Cardiac ventricle fibroblast (primary cell): ENCODE measurements around the gene COL4A2. TPM values are rescaled to one million over a fixed set of nuclear protein-coding genes. Genes with fewer than 3 reads are reported as not detected.

Experiments used
- total RNA-seq: library from RNA; depleted of rRNA; stranded (reverse); fragments of >200 nt; gene quantifications from 2 replicates; pipeline ENCODE4 v1.2.3, GENCODE V29; 2015

Gene COL4A2
- total RNA-seq: 764 and 817 TPM in 2 replicates

DNA sequence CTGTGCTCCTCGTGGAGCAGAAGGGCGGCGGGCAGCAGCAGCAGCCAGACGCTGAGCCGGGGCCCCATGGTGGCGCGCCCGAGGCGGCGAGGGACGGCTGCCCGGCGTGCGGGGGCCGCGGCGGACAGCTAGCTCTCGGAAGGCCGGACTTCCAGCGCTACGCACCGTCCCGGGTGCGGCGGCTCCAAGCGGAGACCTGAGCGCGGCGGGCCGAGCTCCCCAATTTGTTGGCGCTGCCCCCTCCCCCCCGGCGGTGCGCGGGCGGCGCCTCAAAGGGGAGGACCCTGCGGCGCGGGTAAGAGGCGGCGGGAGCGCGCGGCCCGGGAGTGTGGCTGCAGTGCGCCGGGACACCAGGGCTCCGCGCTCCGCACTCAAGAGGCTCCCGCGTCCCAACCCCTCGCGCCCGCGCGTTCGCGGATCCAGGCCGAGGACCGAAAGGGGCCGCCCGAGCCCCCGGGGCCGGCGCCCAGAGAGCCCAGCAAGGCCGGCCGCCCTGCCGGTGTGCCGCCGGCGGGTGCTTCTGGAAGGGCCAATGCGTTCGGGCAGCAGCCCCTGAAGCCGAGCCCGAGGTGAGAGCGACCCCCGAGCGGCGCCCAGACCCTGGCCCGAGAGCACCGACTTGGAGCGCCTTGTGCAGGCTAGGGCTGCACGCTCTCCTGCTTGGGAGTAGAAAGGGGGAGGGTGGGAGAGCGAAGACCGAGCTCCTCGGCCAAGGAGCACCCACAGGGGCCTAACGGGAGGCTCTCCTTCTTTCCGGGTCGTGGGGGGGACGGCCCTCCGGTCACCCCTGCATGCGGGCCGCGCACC is at the start of gene COL4A2, which contains the start of gene COL4A1:
COL4A2 (plus strand) TSS at position 325 of the 807 bp plus-strand sequence. CDS start 620 bp downstream, outside the sequence.
COL4A1 (minus strand) TSS at position 198 of the 807 bp plus-strand sequence; CDS start at position 68, 130 bp downstream.

DNA sequence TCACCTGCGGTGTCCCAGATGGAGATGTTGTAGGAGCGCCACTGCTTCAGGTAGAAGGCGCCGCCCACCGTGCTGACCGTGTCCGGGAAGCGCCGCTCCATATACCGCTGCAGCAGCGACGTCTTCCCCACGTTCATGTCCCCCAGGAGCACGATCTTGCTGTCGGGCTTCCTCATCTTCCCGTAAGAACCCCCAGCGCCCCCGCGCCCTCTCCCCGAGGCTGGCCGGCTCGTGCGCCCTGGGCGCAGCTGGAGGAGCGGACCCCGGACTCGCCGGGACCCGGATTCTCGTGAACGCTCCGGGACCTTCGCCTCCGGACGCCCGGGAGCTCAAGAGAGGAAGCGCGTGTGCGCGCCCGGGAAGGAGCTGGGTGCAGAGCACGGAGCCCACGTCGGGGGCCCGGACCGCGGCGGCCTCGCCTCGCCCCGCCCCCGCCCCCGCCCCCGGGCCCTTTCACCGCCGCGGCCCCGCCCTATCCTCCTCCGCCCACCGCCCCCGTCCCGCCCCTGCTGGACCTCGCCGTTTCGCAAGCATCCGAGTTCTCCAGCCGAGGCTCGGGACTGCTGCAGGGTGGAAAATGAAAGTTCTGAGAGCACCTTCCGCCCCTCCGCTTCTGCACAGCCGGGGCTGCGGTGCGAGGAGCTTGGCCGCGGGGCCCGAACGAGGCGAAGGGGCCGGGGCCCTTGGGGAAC is 254.4 kb downstream of the COL4A2 start, which contains the start of gene RAB20:
RAB20 (minus strand) TSS at position 379 of the 692 bp plus-strand sequence; CDS start at position 176, 203 bp downstream.

Other genes starting within 250 kb of the COL4A2 start
- 755 and 769 TPM in 2 replicates for gene COL4A1, start 127 bp upstream of the COL4A2 start, total RNA-seq